Brain microvascular endothelial cell (primary cell): Measurements from ENCODE around the gene TNFRSF14.
A peak's percentile ranks its signal among the peaks of the same experiment; 100 is the strongest.

ENCODE experiments used
- DNase-seq: peaks from one replicate; pipeline ENCODE4 v3.0.0-alpha.2; 2020
- H3K27ac ChIP-seq: fragments of 250-450 bp; sonication (Bioruptor Pico); 2 replicates; pipeline ENCODE4 v1.5.1; 2020; ENCODE audit warnings: mild to moderate bottlenecking, moderate library complexity
- H3K27me3 ChIP-seq: fragments of 250-450 bp; sonication (Bioruptor Pico); replicated peaks from 2 replicates; pipeline ENCODE4 v1.5.1; 2020; ENCODE audit warnings: mild to moderate bottlenecking
- H3K36me3 ChIP-seq: fragments of 250-450 bp; sonication (Bioruptor Pico); replicated peaks from 2 replicates; pipeline ENCODE4 v1.5.1; 2020; ENCODE audit warnings: mild to moderate bottlenecking
- H3K4me3 ChIP-seq: 2 replicates; pipeline ENCODE4 v1.5.1; 2011; ENCODE audit warnings: low read depth, mild to moderate bottlenecking, control low read depth, low read length, moderate library complexity
- in situ Hi-C: cut with HindIII; loops from 2 replicates; pipeline ENCODE4 v1.10.0; 2017; ENCODE audit warnings: low sequenced_read_pairs, low pct_ligation_motif_present
- TF ChIP-seq, protein P1 (sequence below): IDR thresholded peaks from 2 replicates; pipeline ENCODE4 v1.5.1; 2011; ENCODE audit warnings: low read depth, mild to moderate bottlenecking, moderate library complexity, low read length, control low read depth, inconsistent platforms; ENCODE audit errors: missing control alignments

The TNFRSF14 gene

GRCh38 chr1:2509589-2509988 is 46.6 kb upstream of the TNFRSF14 start:
- TF ChIP-seq, protein P1, sequence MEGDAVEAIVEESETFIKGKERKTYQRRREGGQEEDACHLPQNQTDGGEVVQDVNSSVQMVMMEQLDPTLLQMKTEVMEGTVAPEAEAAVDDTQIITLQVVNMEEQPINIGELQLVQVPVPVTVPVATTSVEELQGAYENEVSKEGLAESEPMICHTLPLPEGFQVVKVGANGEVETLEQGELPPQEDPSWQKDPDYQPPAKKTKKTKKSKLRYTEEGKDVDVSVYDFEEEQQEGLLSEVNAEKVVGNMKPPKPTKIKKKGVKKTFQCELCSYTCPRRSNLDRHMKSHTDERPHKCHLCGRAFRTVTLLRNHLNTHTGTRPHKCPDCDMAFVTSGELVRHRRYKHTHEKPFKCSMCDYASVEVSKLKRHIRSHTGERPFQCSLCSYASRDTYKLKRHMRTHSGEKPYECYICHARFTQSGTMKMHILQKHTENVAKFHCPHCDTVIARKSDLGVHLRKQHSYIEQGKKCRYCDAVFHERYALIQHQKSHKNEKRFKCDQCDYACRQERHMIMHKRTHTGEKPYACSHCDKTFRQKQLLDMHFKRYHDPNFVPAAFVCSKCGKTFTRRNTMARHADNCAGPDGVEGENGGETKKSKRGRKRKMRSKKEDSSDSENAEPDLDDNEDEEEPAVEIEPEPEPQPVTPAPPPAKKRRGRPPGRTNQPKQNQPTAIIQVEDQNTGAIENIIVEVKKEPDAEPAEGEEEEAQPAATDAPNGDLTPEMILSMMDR, result no peak
- no peaks in the 10 kb centered on the region for H3K27me3 ChIP-seq
- no peak for DNase-seq
- H3K27ac ChIP-seq, result no peak overlapping the region
- H3K4me3 ChIP-seq, result no peak overlapping the region
- in situ Hi-C loops, result loop anchor here (25.0 kb wide), 1 partner anchor 97 kb away; the partner anchor contains the start of gene PEX10
- peaks cover 68% of the 10 kb centered on the region for H3K36me3 ChIP-seq

- Histone ChIP-seq H3K4me3 (no peak overlapping the region), H3K27me3 (no peaks in the 10 kb centered on the region), H3K27ac (no peak overlapping the region), H3K36me3 (peaks cover 77% of the 10 kb centered on the region)
- TF ChIP-seq, protein P1, result no peak
- in situ Hi-C loops, result loop anchor here (25.0 kb wide), 1 partner anchor 98 kb away; the partner anchor contains the start of gene PEX10
- DNase-seq, result no peak
Measured at GRCh38 chr1:2510366-2511155, 45.6 kb upstream of the TNFRSF14 start.

DNA sequence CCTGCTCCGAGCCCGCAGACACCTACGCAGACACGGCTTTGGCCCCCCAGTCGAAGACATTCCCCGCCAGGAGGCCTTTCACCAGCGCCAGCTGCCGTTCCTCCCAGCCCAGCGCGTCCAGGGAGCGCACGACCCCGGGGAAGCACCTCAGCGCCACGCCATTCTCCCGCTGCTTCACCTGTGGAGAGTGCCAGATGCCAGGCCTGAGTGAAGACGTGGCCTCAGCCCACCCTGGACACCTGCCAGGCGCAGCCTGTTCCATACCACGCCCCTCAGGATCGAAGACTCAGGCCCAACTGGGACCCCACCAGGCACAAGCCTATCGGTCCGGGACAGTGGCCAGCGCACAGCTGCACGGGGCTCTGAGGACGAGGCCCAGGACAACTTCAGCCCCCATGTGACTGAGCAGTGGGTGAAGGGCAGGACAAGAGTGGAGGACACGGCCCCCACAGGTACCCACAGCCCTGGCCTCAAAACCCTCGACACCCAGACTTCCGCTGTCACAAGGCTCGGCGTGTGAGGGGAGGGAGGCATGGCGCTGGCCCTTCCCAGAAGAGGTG is 43.2 kb upstream of the TNFRSF14 start:
- in situ Hi-C loops, result loop anchor here (25.0 kb wide), 1 partner anchor 101 kb away; the partner anchor contains the start of gene PEX10
- Histone ChIP-seq H3K27ac (no peak overlapping the region), H3K36me3 (peaks cover 89% of the 10 kb centered on the region), H3K4me3 (no peak overlapping the region), H3K27me3 (no peaks in the 10 kb centered on the region)
- TF ChIP-seq, protein P1, result no peak
- DNase-seq, result no peak

DNA sequence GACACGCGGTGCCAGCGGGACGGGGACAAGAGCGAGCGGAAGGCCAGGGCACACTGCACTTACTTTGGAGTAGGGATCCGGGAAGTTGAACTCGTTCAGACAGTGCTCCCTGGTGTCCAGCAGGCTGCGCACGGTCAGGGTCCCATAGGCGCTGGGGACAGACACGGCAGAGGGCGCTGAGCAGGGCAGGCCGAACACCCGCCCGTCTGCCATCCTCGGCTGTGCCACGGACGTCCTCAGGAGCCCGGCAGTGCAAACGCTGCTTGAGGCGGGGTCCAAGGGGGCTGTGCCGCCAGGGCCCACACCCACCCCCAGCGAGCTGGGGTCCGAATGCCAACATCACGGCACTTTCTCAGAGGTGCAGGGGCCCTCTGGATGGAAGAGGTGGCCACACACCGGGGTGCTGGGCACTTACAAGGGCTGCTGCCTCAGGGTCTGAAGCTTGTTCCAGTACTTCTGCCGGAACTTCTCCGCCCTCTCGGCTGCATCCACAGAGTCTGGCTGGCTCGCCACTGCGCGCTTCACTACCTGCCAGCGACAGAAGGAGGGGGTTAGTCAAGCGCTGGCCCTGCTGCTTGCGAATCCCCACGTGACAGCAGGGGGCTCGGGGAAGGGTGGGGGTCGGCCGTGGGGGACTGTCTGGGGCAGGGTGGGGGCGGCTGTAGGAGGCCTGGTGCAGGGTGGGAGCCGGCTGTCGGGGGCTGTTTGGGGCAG is 42.1 kb upstream of the TNFRSF14 start:
- Histone ChIP-seq H3K36me3 (peaks cover 91% of the 10 kb centered on the region), H3K27me3 (no peaks in the 10 kb centered on the region), H3K4me3 (no peak overlapping the region), H3K27ac (no peak overlapping the region)
- no peak for DNase-seq
- in situ Hi-C loops, result loop anchor here (25.0 kb wide), 1 partner anchor 102 kb away; the partner anchor contains the start of gene PEX10
- TF ChIP-seq, protein P1, result no peak

- no peak for DNase-seq
- TF ChIP-seq, protein P1, result peak; percentile 46
- Histone ChIP-seq H3K27me3 (no peaks in the 10 kb centered on the region), H3K36me3 (peaks cover 89% of the 10 kb centered on the region), H3K4me3 (no peak overlapping the region), H3K27ac (no peak overlapping the region)
- in situ Hi-C loops, result loop anchor here (25.0 kb wide), 1 partner anchor 103 kb away; the partner anchor contains the start of gene PEX10
Measured at GRCh38 chr1:2514863-2515762, 41.1 kb upstream of the TNFRSF14 start.
